ENCODE results near the gene PACRG.

PACRG gene

DNA sequence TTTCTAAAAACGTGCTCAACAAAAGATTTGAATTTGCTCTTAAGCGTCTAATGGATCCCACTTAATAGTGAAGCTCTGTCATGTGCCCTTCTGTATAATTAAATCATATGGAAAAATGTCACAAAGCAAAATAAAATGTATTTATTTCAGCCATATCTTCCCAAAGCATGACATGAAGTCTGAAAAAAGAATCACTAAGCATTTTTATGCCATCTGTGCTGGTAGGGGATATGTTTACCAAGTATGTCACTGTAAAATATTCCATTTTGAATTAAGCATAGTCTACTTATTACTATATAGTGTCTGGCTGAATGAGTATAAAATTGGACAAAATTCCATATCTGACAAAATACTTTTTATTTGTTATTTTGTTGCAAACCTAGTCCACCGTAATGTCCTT is 438.7 kb downstream of the PACRG start:
- TF ChIP-seq, protein P1, sequence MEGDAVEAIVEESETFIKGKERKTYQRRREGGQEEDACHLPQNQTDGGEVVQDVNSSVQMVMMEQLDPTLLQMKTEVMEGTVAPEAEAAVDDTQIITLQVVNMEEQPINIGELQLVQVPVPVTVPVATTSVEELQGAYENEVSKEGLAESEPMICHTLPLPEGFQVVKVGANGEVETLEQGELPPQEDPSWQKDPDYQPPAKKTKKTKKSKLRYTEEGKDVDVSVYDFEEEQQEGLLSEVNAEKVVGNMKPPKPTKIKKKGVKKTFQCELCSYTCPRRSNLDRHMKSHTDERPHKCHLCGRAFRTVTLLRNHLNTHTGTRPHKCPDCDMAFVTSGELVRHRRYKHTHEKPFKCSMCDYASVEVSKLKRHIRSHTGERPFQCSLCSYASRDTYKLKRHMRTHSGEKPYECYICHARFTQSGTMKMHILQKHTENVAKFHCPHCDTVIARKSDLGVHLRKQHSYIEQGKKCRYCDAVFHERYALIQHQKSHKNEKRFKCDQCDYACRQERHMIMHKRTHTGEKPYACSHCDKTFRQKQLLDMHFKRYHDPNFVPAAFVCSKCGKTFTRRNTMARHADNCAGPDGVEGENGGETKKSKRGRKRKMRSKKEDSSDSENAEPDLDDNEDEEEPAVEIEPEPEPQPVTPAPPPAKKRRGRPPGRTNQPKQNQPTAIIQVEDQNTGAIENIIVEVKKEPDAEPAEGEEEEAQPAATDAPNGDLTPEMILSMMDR (conservative IDR thresholded peaks at IDR 0.05; ENCODE audit: low read depth, low read length), result no peak
- Histone ChIP-seq H3K27me3 (ENCODE audit: insufficient read depth, low read depth) (no peaks in the 10 kb centered on the region), H3K4me1 (ENCODE audit: low read depth, poor library complexity, severe bottlenecking) (no peaks in the 10 kb centered on the region), H3K27ac (no peak overlapping the region), H3K79me2 (ENCODE audit: insufficient read depth, low read depth) (no peaks in the 10 kb centered on the region), H3K9ac (no peak overlapping the region), H3K4me3 (IDR thresholded peaks at IDR 0.05; ENCODE audit: insufficient read depth, low read depth, low read length) (no peak overlapping the region), H3K4me2 (no peak overlapping the region), H3K36me3 (ENCODE audit: insufficient read depth) (no peaks in the 10 kb centered on the region), H4K20me1 (ENCODE audit: insufficient read depth) (no peaks in the 10 kb centered on the region), H2AFZ (ENCODE audit: low read depth) (no peak overlapping the region)

DNA sequence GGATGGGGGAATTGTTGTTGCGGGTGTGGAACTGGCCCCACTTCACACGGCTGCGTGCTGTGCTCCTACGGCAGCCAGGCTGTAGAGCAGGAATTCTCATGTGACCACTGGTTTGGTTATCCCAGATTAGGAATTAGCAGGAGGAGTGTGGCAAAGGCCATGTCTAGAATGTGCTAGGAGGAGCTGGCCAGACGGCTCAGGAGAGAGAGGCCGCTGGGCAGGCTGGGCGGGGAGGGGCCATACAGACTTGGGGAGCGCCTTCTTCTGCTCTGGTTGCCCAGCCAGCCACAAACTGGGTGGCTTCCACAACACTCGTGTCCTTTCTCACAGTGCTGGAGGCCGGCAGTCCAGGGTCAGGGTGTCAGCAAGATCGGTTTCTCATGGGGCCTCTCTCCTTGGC is 441.7 kb downstream of the PACRG start:
- Histone ChIP-seq H3K4me3 (IDR thresholded peaks at IDR 0.05; ENCODE audit: insufficient read depth, low read depth, low read length) (no peak overlapping the region), H3K4me1 (ENCODE audit: low read depth, poor library complexity, severe bottlenecking) (no peaks in the 10 kb centered on the region), H4K20me1 (ENCODE audit: insufficient read depth) (no peaks in the 10 kb centered on the region), H3K79me2 (ENCODE audit: insufficient read depth, low read depth) (no peaks in the 10 kb centered on the region), H3K9ac (no peak overlapping the region), H3K27ac (no peak overlapping the region), H2AFZ (ENCODE audit: low read depth) (no peak overlapping the region), H3K36me3 (ENCODE audit: insufficient read depth) (no peaks in the 10 kb centered on the region), H3K27me3 (ENCODE audit: insufficient read depth, low read depth) (no peaks in the 10 kb centered on the region), H3K4me2 (no peak overlapping the region)
- TF ChIP-seq, protein P1 (conservative IDR thresholded peaks at IDR 0.05; ENCODE audit: low read depth, low read length), result no peak

DNA sequence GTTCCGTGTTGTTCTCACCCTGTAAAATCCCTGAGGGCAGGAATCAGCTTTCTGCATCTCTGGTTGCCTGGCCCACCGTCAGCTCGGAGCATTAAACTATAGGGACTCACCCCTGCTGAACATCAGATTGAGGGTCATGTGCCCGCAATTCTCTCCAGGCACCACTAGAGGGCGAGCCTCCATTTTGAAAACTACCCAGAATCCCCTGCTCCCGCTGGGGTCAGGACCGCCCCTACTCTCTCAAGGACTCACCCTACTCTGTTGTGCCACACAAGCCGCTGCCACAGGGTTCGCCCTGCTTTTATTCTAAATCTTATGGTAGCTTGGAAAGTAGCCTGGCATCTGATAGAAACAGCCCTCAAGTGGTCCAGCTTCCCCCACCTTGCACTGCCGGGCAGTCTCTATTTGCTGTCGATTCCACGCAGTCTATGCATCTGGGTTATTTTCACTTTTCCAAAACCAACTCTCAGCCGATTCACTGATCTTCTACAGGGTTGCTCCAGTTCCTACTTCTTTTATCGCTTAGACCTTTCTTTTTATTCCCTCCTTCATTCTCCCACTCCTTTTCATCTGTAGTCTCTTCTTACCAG is 442.6 kb downstream of the PACRG start:
- Histone ChIP-seq H4K20me1 (ENCODE audit: insufficient read depth) (no peaks in the 10 kb centered on the region), H3K36me3 (ENCODE audit: insufficient read depth) (no peaks in the 10 kb centered on the region), H3K27me3 (ENCODE audit: insufficient read depth, low read depth) (no peaks in the 10 kb centered on the region), H3K9ac (no peak overlapping the region), H2AFZ (ENCODE audit: low read depth) (no peak overlapping the region), H3K4me2 (no peak overlapping the region), H3K4me1 (ENCODE audit: low read depth, poor library complexity, severe bottlenecking) (no peaks in the 10 kb centered on the region), H3K4me3 (IDR thresholded peaks at IDR 0.05; ENCODE audit: insufficient read depth, low read depth, low read length) (no peak overlapping the region), H3K27ac (no peak overlapping the region), H3K79me2 (ENCODE audit: insufficient read depth, low read depth) (no peaks in the 10 kb centered on the region)
- TF ChIP-seq, protein P1 (conservative IDR thresholded peaks at IDR 0.05; ENCODE audit: low read depth, low read length), result peak; percentile 84

DNA sequence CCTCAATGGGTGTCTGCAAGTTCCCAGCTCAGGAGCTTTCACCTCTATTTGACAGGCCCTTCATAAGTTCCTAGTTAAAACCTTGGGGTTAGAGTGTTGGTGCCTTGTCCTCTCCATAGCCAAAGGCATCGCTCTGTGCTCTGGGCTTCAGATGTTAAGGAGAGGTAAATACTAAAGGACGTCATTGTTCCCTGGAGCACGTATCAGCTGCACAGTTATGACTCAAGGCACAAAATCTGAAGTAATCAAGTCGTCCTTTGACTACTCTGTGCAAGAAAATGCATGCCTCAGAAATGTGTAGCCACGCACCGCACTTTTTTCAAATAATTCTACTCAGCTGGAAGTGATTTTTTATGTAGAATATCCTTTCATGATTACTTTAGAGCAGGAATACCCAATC is 446.0 kb downstream of the PACRG start:
- Histone ChIP-seq H3K4me3 (IDR thresholded peaks at IDR 0.05; ENCODE audit: insufficient read depth, low read depth, low read length) (no peak overlapping the region), H2AFZ (ENCODE audit: low read depth) (no peak overlapping the region), H3K79me2 (ENCODE audit: insufficient read depth, low read depth) (no peaks in the 10 kb centered on the region), H4K20me1 (ENCODE audit: insufficient read depth) (no peaks in the 10 kb centered on the region), H3K9ac (no peak overlapping the region), H3K36me3 (ENCODE audit: insufficient read depth) (no peaks in the 10 kb centered on the region), H3K4me1 (ENCODE audit: low read depth, poor library complexity, severe bottlenecking) (no peaks in the 10 kb centered on the region), H3K27me3 (ENCODE audit: insufficient read depth, low read depth) (no peaks in the 10 kb centered on the region), H3K27ac (no peak overlapping the region), H3K4me2 (no peak overlapping the region)
- TF ChIP-seq, protein P1 (conservative IDR thresholded peaks at IDR 0.05; ENCODE audit: low read depth, low read length), result no peak
